Mucosa of rectum (tissue), 2 donors: ENCODE measurements around the gene TMEM30B.

ENCODE experiments used
- H3K27ac ChIP-seq, 2 donors: one replicate each; pipeline ENCODE4 v1.7.0; 2013; ENCODE audit warnings: inconsistent platforms in 2 of 2, low read depth in 2 of 2, low read length in 2 of 2
- H3K27me3 ChIP-seq, 2 donors: one replicate each; pipeline ENCODE4 v1.7.0; 2013; ENCODE audit warnings: low read length in 2 of 2; ENCODE audit not compliant: control insufficient read depth in 2 of 2, insufficient read depth in 2 of 2
- H3K36me3 ChIP-seq, 2 donors: one replicate each; pipeline ENCODE4 v1.7.0; 2013; ENCODE audit warnings: low read length in 2 of 2; ENCODE audit not compliant: control insufficient read depth in 2 of 2, insufficient read depth in 2 of 2
- H3K4me1 ChIP-seq, 2 donors: one replicate each; pipeline ENCODE4 v1.7.0; 2013; ENCODE audit warnings: low read length in 2 of 2, mild to moderate bottlenecking in 1 of 2; ENCODE audit not compliant: control insufficient read depth in 2 of 2, insufficient read depth in 2 of 2
- H3K4me3 ChIP-seq, 2 donors: one replicate each; pipeline ENCODE4 v1.7.0; 2013; ENCODE audit warnings: low read length in 2 of 2
- H3K9ac ChIP-seq, 2 donors: one replicate each; pipeline ENCODE4 v1.7.0; 2013; ENCODE audit warnings: low read length in 2 of 2, low read depth in 1 of 2, mild to moderate bottlenecking in 1 of 2
- H3K9me3 ChIP-seq, 2 donors: one replicate each; pipeline ENCODE4 v1.7.0; 2013; ENCODE audit warnings: low read length in 2 of 2; ENCODE audit not compliant: control insufficient read depth in 2 of 2
- donor health status: healthy.
- donor health status: Normal muscosa, but diverticular disease.

The TMEM30B gene, protein sequence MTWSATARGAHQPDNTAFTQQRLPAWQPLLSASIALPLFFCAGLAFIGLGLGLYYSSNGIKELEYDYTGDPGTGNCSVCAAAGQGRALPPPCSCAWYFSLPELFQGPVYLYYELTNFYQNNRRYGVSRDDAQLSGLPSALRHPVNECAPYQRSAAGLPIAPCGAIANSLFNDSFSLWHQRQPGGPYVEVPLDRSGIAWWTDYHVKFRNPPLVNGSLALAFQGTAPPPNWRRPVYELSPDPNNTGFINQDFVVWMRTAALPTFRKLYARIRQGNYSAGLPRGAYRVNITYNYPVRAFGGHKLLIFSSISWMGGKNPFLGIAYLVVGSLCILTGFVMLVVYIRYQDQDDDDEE

DNA sequence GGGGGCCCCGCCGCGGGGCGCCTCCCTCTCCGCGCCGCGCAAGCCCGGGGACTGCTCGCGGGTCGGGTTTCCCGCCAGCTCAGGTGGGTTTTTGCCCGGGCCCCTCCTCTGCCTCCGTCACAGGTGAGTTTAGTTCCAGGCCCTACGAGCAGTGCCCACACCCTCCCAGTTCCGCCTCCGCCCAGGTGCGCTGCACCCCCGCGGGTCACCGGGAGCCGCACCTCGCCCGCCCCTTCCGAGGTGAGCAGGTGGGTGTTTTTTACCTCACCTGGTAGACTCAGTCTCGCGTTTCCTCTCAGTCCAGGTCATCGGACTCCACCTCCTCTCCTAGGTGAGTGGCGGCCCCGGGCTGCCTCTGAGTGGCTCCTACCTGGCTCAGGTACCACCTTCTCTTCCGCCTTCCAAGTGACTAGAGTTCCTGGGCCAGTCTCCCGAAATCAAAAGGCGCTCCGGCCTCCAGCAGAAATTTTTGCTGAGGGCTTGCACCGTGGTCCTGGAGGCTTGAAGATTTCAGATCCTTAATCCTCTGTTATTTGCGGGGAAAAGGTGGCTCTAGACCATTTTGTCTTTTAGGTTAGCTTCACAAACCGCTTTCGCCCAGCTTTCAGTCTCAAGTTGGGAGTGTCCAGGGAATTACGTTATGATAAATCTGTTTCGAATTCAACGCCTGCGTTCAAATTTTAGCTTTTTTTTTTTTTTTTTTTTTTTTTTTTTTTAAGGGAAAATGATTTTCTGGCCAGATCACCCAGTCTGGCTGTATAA, at the start of gene TMEM30B:
TSS of gene TMEM30B (minus strand) at position 153 of the 762 bp plus-strand sequence. CDS start 191 bp downstream, outside the sequence.
- Histone ChIP-seq H3K36me3 (no peaks in the 10 kb centered on the region), H3K9ac (peak within 1 kb of the TSS; percentile 88 to 97), H3K9me3 (no peaks in the 10 kb centered on the region), H3K4me3 (peak within 1 kb of the TSS; percentile 81 to 82), H3K27me3 (peaks cover 4% of the 10 kb centered on the region in 2 donors), H3K27ac (peak within 1 kb of the TSS; percentile 98 to 99), H3K4me1 (peaks cover 6 to 7% of the 10 kb centered on the region in 2 donors)

DNA sequence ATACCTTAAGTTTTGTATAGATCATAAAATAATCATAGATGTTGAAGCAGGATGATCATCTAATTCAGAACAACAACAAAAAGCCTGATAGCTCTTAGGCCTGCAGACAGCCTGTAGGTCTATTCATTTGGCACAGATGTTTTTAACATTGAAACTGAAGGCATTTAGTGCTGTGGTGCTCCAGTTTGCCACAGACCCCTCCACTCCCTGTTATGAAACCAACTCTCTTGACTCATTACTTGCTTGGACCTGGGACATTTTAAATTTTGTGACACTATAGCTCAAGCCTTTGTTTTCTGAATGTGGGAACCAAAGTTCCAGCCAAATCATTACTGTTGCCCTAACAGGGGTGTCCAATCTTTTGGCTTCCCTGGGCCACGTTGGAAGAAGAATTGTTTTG, 49.4 kb upstream of the TMEM30B start:
- Histone ChIP-seq H3K9me3 (no peaks in the 10 kb centered on the region), H3K36me3 (no peaks in the 10 kb centered on the region), H3K4me1 (no peaks in the 10 kb centered on the region), H3K27me3 (no peaks in the 10 kb centered on the region), H3K27ac (no peak overlapping the region), H3K4me3 (no peak overlapping the region), H3K9ac (no peak overlapping the region)

- Histone ChIP-seq H3K9me3 (no peaks in the 10 kb centered on the region), H3K9ac (no peak overlapping the region), H3K4me3 (no peak overlapping the region), H3K27ac (peak overlapping the region; percentile 1 to 57), H3K36me3 (no peaks in the 10 kb centered on the region), H3K4me1 (no peaks in the 10 kb centered on the region), H3K27me3 (no peaks in the 10 kb centered on the region)
Observed at GRCh38 chr14:61329478-61330051, 48.4 kb upstream of the TMEM30B start.

GRCh38 chr14:61328626-61329262, 47.6 kb upstream of the TMEM30B start:
- Histone ChIP-seq H3K4me1 (no peaks in the 10 kb centered on the region), H3K9ac (no peak overlapping the region), H3K27ac (no peak overlapping the region), H3K36me3 (no peaks in the 10 kb centered on the region), H3K9me3 (no peaks in the 10 kb centered on the region), H3K27me3 (no peaks in the 10 kb centered on the region), H3K4me3 (no peak overlapping the region)

- Histone ChIP-seq H3K27ac (peak overlapping the region in 1 of 2 donors; percentile 20), H3K4me1 (peaks cover 4 to 12% of the 10 kb centered on the region in 2 donors)
Observed at GRCh38 chr14:61326847-61327246, 45.7 kb upstream of the TMEM30B start.

DNA sequence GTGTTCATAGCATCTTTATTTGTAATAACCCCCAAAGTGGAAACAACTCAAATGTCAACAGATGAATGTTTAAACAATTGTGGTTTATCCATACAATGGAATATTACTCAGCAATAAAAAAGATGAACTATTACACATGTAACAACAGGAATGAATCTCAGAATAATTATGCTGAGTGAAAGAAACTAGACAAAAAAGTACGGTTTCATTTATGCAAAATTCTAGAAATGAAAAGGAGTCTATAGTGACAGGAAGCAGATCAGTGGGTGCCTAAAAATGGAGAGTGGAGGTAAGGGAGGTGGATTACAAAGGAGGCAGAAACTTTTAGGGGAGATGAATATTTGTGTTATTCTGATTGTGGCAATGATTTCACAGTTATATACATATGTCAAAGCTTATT, 45.0 kb upstream of the TMEM30B start:
- H3K4me1 ChIP-seq, result peaks cover 5 to 14% of the 10 kb centered on the region in 2 donors
- H3K9me3 ChIP-seq, result no peaks in the 10 kb centered on the region
- H3K36me3 ChIP-seq, result no peaks in the 10 kb centered on the region
- peak overlapping the region in 1 of 2 donors; percentile 20 for H3K27ac ChIP-seq
- no peak overlapping the region for H3K4me3 ChIP-seq
- H3K9ac ChIP-seq, result no peak overlapping the region
- peaks cover 10 to 12% of the 10 kb centered on the region in 2 donors for H3K27me3 ChIP-seq

More at GRCh38 chr14:61326847-61327246, 45.7 kb upstream of the TMEM30B start:
- H3K9me3 ChIP-seq, result no peaks in the 10 kb centered on the region
- H3K27me3 ChIP-seq, result peaks cover 10 to 12% of the 10 kb centered on the region in 2 donors
- H3K4me3 ChIP-seq, result no peak overlapping the region
- H3K9ac ChIP-seq, result no peak overlapping the region
- H3K36me3 ChIP-seq, result no peaks in the 10 kb centered on the region

- H3K36me3 ChIP-seq, result no peaks in the 10 kb centered on the region
- H3K4me3 ChIP-seq, result no peak overlapping the region
- H3K27me3 ChIP-seq, result peaks cover 10 to 12% of the 10 kb centered on the region in 2 donors
- no peaks in the 10 kb centered on the region for H3K9me3 ChIP-seq
- H3K9ac ChIP-seq, result no peak overlapping the region
- H3K27ac ChIP-seq, result no peak overlapping the region
- H3K4me1 ChIP-seq, result peaks cover 7 to 19% of the 10 kb centered on the region in 2 donors
Observed at GRCh38 chr14:61325166-61325565, 44.0 kb upstream of the TMEM30B start.

GRCh38 chr14:61323970-61324369, 42.8 kb upstream of the TMEM30B start:
- H3K4me3 ChIP-seq, result peak overlapping the region; percentile 18 to 78

GRCh38 chr14:61322799-61323290, 41.7 kb upstream of the TMEM30B start:
- H3K27me3 ChIP-seq, result peaks cover 10 to 12% of the 10 kb centered on the region in 2 donors
- peak overlapping the region; percentile 70 to 78 for H3K4me3 ChIP-seq
- peaks cover 7 to 19% of the 10 kb centered on the region in 2 donors for H3K4me1 ChIP-seq
- H3K9me3 ChIP-seq, result no peaks in the 10 kb centered on the region
- peak overlapping the region; percentile 42 to 75 for H3K27ac ChIP-seq
- H3K9ac ChIP-seq, result peak overlapping the region; percentile 52 to 76
- no peaks in the 10 kb centered on the region for H3K36me3 ChIP-seq

More at GRCh38 chr14:61323970-61324369, 42.8 kb upstream of the TMEM30B start:
- Histone ChIP-seq H3K27me3 (peaks cover 10 to 12% of the 10 kb centered on the region in 2 donors), H3K27ac (peak overlapping the region in 1 of 2 donors; percentile 42), H3K9me3 (no peaks in the 10 kb centered on the region), H3K36me3 (no peaks in the 10 kb centered on the region), H3K9ac (peak overlapping the region; percentile 10 to 52), H3K4me1 (peaks cover 7 to 19% of the 10 kb centered on the region in 2 donors)
